Trophoblast cell (in vitro differentiated cells and primary cell): Measurements from ENCODE around the gene SBK2.

Experiments used
- DNase-seq, 2 donors: peaks; one replicate each; pipeline ENCODE4 v3.0.0-alpha.2; 2016
- H2AFZ ChIP-seq: 2 replicates; pipeline ENCODE4 v1.6.1; 2013; ENCODE audit warnings: low read length, moderate library complexity, mild to moderate bottlenecking; ENCODE audit not compliant: insufficient read depth, poor library complexity
- H2AK5ac ChIP-seq: 2 replicates; pipeline ENCODE4 v1.6.1; 2013; ENCODE audit warnings: mild to moderate bottlenecking, low read length
- H2BK120ac ChIP-seq: 2 replicates; pipeline ENCODE4 v1.6.1; 2013; ENCODE audit warnings: low read length, mild to moderate bottlenecking, moderate library complexity; ENCODE audit not compliant: insufficient read depth, poor library complexity
- H2BK12ac ChIP-seq: 2 replicates; pipeline ENCODE4 v1.6.1; 2013; ENCODE audit warnings: mild to moderate bottlenecking, low read length, moderate library complexity
- H2BK5ac ChIP-seq: 2 replicates; pipeline ENCODE4 v1.6.1; 2013; ENCODE audit warnings: low read length, low read depth, moderate library complexity, mild to moderate bottlenecking; ENCODE audit not compliant: poor library complexity
- H3K14ac ChIP-seq: 2 replicates; pipeline ENCODE4 v1.6.1; 2013; ENCODE audit warnings: mild to moderate bottlenecking, low read length
- H3K18ac ChIP-seq: 2 replicates; pipeline ENCODE4 v1.6.1; 2013; ENCODE audit warnings: mild to moderate bottlenecking, low read length
- H3K23ac ChIP-seq: 2 replicates; pipeline ENCODE4 v1.6.1; 2013; ENCODE audit warnings: low read length
- H3K27ac ChIP-seq: 2 replicates; pipeline ENCODE4 v1.5.1; 2013; ENCODE audit warnings: low read depth, mild to moderate bottlenecking, inconsistent platforms, low read length, moderate library complexity
- H3K27me3 ChIP-seq: 2 replicates; pipeline ENCODE4 v1.6.1; 2013; ENCODE audit warnings: inconsistent platforms, mild to moderate bottlenecking, low read length, moderate library complexity; ENCODE audit not compliant: insufficient read depth
- H3K36me3 ChIP-seq, 2 experiments: 1 replicate in 1 of 2; 2 replicates in 1 of 2; pipeline ENCODE4 v1.6.1; 2013; ENCODE audit warnings: low read length in 2 of 2, mild to moderate bottlenecking in 2 of 2, moderate library complexity in 1 of 2; ENCODE audit not compliant: insufficient read depth in 2 of 2, control insufficient read depth in 1 of 2
- H3K4ac ChIP-seq: 2 replicates; pipeline ENCODE4 v1.6.1; 2013; ENCODE audit warnings: low read depth, mild to moderate bottlenecking, low read length, moderate library complexity
- H3K4me1 ChIP-seq, 2 experiments: 1 replicate in 1 of 2; 2 replicates in 1 of 2; pipeline ENCODE4 v1.6.1; 2013; ENCODE audit warnings: low read length in 2 of 2, mild to moderate bottlenecking in 2 of 2, moderate library complexity in 1 of 2; ENCODE audit not compliant: insufficient read depth in 2 of 2, control insufficient read depth in 1 of 2
- H3K4me2 ChIP-seq: 2 replicates; pipeline ENCODE4 v1.6.1; 2013; ENCODE audit warnings: inconsistent platforms, mild to moderate bottlenecking, low read length, moderate library complexity
- H3K4me3 ChIP-seq: 2 replicates; pipeline ENCODE4 v1.5.1; 2013; ENCODE audit warnings: mild to moderate bottlenecking, low read depth, low read length, inconsistent platforms
- H3K79me1 ChIP-seq: one replicate; pipeline ENCODE4 v1.6.1; 2013; ENCODE audit warnings: low read length
- H3K79me2 ChIP-seq: 2 replicates; pipeline ENCODE4 v1.6.1; 2013; ENCODE audit warnings: low read length, mild to moderate bottlenecking; ENCODE audit not compliant: control insufficient read depth, insufficient read depth, poor library complexity
- H3K9ac ChIP-seq: 2 replicates; pipeline ENCODE4 v1.6.1; 2013; ENCODE audit warnings: mild to moderate bottlenecking, low read length
- H3K9me3 ChIP-seq: 2 replicates; pipeline ENCODE4 v1.6.1; 2013; ENCODE audit warnings: low read depth, mild to moderate bottlenecking, control low read depth, inconsistent platforms, low read length; ENCODE audit not compliant: insufficient read depth
- H4K12ac ChIP-seq: 2 replicates; pipeline ENCODE4 v1.6.1; 2013; ENCODE audit warnings: low read depth, mild to moderate bottlenecking, low read length, moderate library complexity
- H4K8ac ChIP-seq: 2 replicates; pipeline ENCODE4 v1.6.1; 2013; ENCODE audit warnings: low read depth, mild to moderate bottlenecking, low read length, moderate library complexity
- H4K91ac ChIP-seq: one replicate; pipeline ENCODE4 v1.6.1; 2013; ENCODE audit warnings: low read depth, mild to moderate bottlenecking, low read length, moderate library complexity
- WGBS: extraction: QIAGEN DNeasy Blood & Tissue Kit; methylation state at CpG from one replicate; pipeline ENCODE4 v1.1.7; 2013; ENCODE audit warnings: missing lambda C conversion rate; ENCODE audit not compliant: insufficient read length, insufficient coverage; ENCODE audit errors: extremely low coverage; 5-methylcytosine and 5-hydroxymethylcytosine counted together

SBK2 gene

GRCh38 chr19:55541091-55541490 is 4.2 kb upstream of the SBK2 start:
- no peak overlapping the region for H3K9ac ChIP-seq
- H3K79me1 ChIP-seq = peaks cover 2% of the 10 kb centered on the region
- no peaks in the 10 kb centered on the region for H3K27me3 ChIP-seq
- H2AFZ ChIP-seq = no peak overlapping the region
- no peak overlapping the region for H2BK12ac ChIP-seq
- no peak for DNase-seq
- H3K36me3 ChIP-seq = no peaks in the 10 kb centered on the region
- no peak overlapping the region for H4K8ac ChIP-seq
- no peaks in the 10 kb centered on the region for H3K79me2 ChIP-seq
- WGBS = no CpG with 5 or more reads among the region's 19 CpGs
- no peak overlapping the region for H2BK5ac ChIP-seq
- H3K9me3 ChIP-seq = peaks cover 2% of the 10 kb centered on the region
- no peak overlapping the region for H3K4me2 ChIP-seq
- no peak overlapping the region for H2AK5ac ChIP-seq
- no peak overlapping the region for H4K12ac ChIP-seq
- H4K91ac ChIP-seq = no peak overlapping the region
- H3K14ac ChIP-seq = no peak overlapping the region
- no peak overlapping the region for H3K4ac ChIP-seq
- H3K4me3 ChIP-seq = no peak overlapping the region
- no peak overlapping the region for H3K18ac ChIP-seq
- H2BK120ac ChIP-seq = no peak overlapping the region
- H3K4me1 ChIP-seq = peaks cover 4 to 5% of the 10 kb centered on the region in 2 experiments
- no peak overlapping the region for H3K27ac ChIP-seq
- no peak overlapping the region for H3K23ac ChIP-seq

- whole genome bisulfite sequencing = no CpG with 5 or more reads among the region's 10 CpGs
- H2BK120ac ChIP-seq = no peak overlapping the region
Measured at GRCh38 chr19:55540619-55541018, 3.7 kb upstream of the SBK2 start.

GRCh38 chr19:55539090-55539984 is 2.4 kb upstream of the SBK2 start:
- H2BK5ac ChIP-seq = no peak overlapping the region
- H2BK12ac ChIP-seq = no peak overlapping the region
- H3K27ac ChIP-seq = no peak overlapping the region
- no peak overlapping the region for H3K4me2 ChIP-seq
- DNase-seq = no peak
- peaks cover 2% of the 10 kb centered on the region for H3K9me3 ChIP-seq
- no peak overlapping the region for H4K8ac ChIP-seq
- no peak overlapping the region for H4K12ac ChIP-seq
- H3K9ac ChIP-seq = no peak overlapping the region
- no peak overlapping the region for H3K4ac ChIP-seq
- peaks cover 4 to 5% of the 10 kb centered on the region in 2 experiments for H3K4me1 ChIP-seq
- H3K79me2 ChIP-seq = no peaks in the 10 kb centered on the region
- no peak overlapping the region for H3K4me3 ChIP-seq
- H3K36me3 ChIP-seq = no peaks in the 10 kb centered on the region
- H3K18ac ChIP-seq = no peak overlapping the region
- no peak overlapping the region for H4K91ac ChIP-seq
- H3K23ac ChIP-seq = no peak overlapping the region
- H3K27me3 ChIP-seq = no peaks in the 10 kb centered on the region
- H3K79me1 ChIP-seq = peaks cover 2% of the 10 kb centered on the region
- no peak overlapping the region for H2AFZ ChIP-seq
- H2AK5ac ChIP-seq = no peak overlapping the region
- H2BK120ac ChIP-seq = no peak overlapping the region
- no CpG with 5 or more reads among the region's 33 CpGs for WGBS
- no peak overlapping the region for H3K14ac ChIP-seq

More at GRCh38 chr19:55540619-55541018, 3.7 kb upstream of the SBK2 start:
- H3K79me1 ChIP-seq = peaks cover 2% of the 10 kb centered on the region
- H2AFZ ChIP-seq = no peak overlapping the region
- H4K8ac ChIP-seq = no peak overlapping the region
- H4K91ac ChIP-seq = no peak overlapping the region
- H3K27ac ChIP-seq = no peak overlapping the region
- no peak overlapping the region for H3K4me2 ChIP-seq
- H3K4me3 ChIP-seq = no peak overlapping the region
- DNase-seq = no peak
- no peak overlapping the region for H2BK12ac ChIP-seq
- H3K14ac ChIP-seq = no peak overlapping the region
- no peaks in the 10 kb centered on the region for H3K27me3 ChIP-seq
- H2AK5ac ChIP-seq = no peak overlapping the region
- H4K12ac ChIP-seq = no peak overlapping the region
- H3K4me1 ChIP-seq = peaks cover 4 to 5% of the 10 kb centered on the region in 2 experiments
- no peak overlapping the region for H3K4ac ChIP-seq
- peaks cover 2% of the 10 kb centered on the region for H3K9me3 ChIP-seq
- no peaks in the 10 kb centered on the region for H3K36me3 ChIP-seq
- H3K18ac ChIP-seq = no peak overlapping the region
- no peak overlapping the region for H3K23ac ChIP-seq
- no peak overlapping the region for H3K9ac ChIP-seq
- H3K79me2 ChIP-seq = no peaks in the 10 kb centered on the region
- no peak overlapping the region for H2BK5ac ChIP-seq

- H4K12ac ChIP-seq = no peak overlapping the region
- no peak overlapping the region for H3K4ac ChIP-seq
Measured at GRCh38 chr19:55538132-55538531, 1.2 kb upstream of the SBK2 start.

More at GRCh38 chr19:55538132-55538531, 1.2 kb upstream of the SBK2 start:
- H3K4me1 ChIP-seq = peaks cover 4 to 5% of the 10 kb centered on the region in 2 experiments
- no peaks in the 10 kb centered on the region for H3K36me3 ChIP-seq
- H4K91ac ChIP-seq = no peak overlapping the region
- no peak overlapping the region for H3K4me2 ChIP-seq
- no peak overlapping the region for H2BK120ac ChIP-seq
- H4K8ac ChIP-seq = no peak overlapping the region
- peaks cover 2% of the 10 kb centered on the region for H3K79me1 ChIP-seq
- no peak overlapping the region for H2BK12ac ChIP-seq
- no peak overlapping the region for H3K4me3 ChIP-seq
- no peak overlapping the region for H3K9ac ChIP-seq
- H3K14ac ChIP-seq = no peak overlapping the region
- H3K9me3 ChIP-seq = peaks cover 2% of the 10 kb centered on the region
- H3K27ac ChIP-seq = no peak overlapping the region
- H3K27me3 ChIP-seq = no peaks in the 10 kb centered on the region
- no peak overlapping the region for H2AFZ ChIP-seq
- H2AK5ac ChIP-seq = no peak overlapping the region
- H2BK5ac ChIP-seq = no peak overlapping the region
- no peak overlapping the region for H3K23ac ChIP-seq
- DNase-seq = no peak
- no peak overlapping the region for H3K18ac ChIP-seq
- H3K79me2 ChIP-seq = no peaks in the 10 kb centered on the region
- WGBS = no CpG with 5 or more reads among the region's 5 CpGs
